GM08714 (cell line): ENCODE measurements around the gene MACO1.

Experiments
- H3K4me3 ChIP-seq: fragments of 200-500 bp; sonication (Bioruptor generic); 2 replicates; pipeline ENCODE4 v1.5.1; 2014; ENCODE audit warnings: mild to moderate bottlenecking, low read length, inconsistent platforms
- ZNF274 ChIP-seq: IDR thresholded peaks from 2 replicates; pipeline ENCODE4 v1.6.1; 2012; ENCODE audit warnings: mild to moderate bottlenecking, low read depth, low read length

The MACO1 gene

DNA sequence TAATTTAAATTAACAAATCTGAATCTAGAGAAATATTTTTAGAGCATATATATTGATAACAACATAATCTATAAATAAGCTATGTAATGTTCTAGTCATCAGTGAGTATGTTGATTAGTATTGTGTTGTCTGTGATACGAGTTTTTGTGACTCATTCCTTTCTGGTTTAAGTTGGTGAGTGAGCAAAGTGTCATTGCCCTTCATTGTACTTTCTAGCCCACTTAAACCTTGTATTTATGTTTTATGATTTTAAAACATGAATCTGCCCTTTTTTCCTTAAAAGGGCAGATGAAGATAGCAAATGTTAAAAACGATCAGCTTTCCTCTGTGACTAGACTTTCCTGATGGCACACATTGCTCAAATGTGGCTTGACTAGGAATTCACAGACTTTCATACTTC lies 38.5 kb downstream of the MACO1 start:
- H3K4me3 ChIP-seq: no peak overlapping the region
- TF ChIP-seq ZNF274: no peak

DNA sequence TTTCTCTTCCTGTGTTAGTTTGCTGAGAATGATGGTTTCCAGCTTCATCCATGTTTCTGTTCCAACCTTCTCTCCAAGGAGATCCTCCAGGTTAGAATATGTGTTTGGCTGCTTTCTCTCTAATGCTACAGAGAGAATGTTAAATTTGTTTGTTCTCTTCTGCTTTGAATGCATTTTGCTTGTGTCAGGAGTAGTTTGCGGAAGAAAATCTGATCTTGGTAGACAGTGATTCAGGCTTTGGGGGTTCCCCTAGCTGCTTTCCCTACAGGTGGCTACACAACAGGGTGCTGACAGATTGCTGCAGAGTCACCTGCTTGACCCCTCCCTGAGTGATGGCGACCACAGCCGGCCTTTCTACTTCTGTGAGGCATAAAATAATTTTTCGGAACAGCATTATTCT lies 41.8 kb downstream of the MACO1 start:
- TF ChIP-seq ZNF274: no peak
- H3K4me3 ChIP-seq: no peak overlapping the region

DNA sequence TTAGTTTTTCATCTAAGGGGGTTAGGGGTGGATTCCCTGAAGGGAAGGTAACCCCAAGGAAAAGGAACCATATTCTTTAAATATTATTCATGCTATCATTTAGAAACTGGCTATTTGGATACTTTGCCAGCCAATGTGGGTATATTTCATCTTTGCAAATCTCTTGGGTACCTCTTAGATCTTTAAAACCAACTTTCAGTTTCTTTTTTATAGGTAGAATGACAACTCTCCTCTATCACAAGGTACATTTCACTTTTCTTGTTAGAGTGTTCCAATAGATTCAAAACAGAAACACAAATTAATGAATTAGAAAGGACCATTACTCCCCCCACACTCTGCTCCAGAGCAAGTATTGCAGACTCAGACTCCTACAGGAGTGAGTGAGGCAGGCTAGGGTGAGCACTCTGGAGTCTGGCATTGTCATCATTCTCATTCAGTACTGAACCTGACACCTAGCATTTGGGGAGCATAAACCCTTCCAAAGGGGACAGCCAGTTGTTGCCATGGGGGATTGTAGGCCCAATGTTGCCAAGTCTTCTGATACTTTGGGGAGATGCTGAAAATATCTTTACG lies 43.0 kb downstream of the MACO1 start:
- no peak for TF ChIP-seq ZNF274
- H3K4me3 ChIP-seq: no peak overlapping the region; the same call in 1 of the 2 replicates

DNA sequence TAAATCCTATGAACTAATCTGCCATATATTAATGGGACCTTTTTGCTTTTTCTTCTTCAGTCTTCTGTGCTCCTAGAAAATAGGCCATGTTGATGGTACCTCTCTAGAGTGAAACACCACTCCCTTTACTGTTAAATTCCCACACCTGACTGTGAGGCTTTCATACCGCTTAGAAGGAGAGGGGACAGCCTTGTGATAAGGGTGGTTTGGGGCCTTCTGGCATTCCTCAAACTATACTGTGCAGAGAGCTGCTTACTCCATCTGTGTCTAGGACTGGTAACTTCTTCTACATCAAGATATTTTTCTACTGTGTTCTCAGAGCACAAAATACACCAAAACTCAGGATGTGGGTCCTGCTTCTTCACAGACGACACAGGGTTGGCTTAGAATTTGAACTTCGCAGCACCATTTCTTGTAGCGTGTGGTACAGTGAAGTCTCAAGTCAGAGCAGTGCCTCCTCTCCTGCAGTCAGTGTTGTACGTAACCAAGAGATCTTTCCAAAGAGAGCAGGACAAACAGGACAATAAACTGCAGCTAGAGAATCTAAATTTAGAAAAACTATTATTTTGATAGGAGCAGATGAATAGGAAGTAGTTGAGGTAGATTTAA lies 43.8 kb downstream of the MACO1 start:
- TF ChIP-seq ZNF274: no peak
- no peak overlapping the region for H3K4me3 ChIP-seq

DNA sequence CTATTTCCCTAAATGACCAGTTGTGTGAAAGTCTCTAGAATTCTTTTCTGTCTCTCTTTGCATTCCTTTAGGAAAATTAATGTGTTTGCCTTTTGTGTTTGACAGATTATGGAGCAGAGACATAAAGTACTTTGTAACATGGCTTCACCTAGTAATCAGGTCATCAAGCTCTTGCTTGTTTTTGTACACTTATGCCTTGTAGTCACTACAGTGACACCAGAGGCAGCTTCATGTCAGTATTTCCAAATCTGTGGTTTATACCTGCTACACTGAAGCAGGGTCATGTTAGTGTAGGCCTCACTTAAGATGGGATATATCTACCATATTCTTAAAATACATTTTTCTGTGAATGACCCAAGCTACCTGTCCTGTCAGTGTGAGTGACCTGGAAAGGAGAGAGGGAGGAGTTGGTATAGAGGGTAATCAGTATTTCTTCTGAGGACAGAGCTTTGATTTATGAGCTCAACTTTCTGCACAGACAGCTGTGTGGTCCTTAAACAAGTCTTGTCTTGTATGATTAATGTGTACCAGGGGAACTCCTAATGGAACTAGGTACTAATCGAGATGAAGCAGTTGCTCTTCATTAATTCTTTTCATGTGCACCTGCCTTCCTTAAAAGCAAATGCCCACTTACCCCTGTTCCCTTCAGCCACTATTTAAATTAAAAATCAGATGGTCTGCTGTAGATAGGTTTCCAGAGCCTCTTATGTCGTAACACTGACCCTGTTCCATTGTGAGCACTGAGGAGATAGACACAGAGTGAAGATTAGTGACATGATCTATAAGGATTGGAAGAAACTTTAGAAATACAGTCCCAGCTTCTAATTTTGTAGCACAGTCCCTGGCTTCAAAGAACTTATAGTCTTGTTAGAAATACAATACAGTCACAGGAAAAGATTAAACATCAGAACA lies 45.7 kb downstream of the MACO1 start:
- no peak for TF ChIP-seq ZNF274
- H3K4me3 ChIP-seq: no peak overlapping the region

DNA sequence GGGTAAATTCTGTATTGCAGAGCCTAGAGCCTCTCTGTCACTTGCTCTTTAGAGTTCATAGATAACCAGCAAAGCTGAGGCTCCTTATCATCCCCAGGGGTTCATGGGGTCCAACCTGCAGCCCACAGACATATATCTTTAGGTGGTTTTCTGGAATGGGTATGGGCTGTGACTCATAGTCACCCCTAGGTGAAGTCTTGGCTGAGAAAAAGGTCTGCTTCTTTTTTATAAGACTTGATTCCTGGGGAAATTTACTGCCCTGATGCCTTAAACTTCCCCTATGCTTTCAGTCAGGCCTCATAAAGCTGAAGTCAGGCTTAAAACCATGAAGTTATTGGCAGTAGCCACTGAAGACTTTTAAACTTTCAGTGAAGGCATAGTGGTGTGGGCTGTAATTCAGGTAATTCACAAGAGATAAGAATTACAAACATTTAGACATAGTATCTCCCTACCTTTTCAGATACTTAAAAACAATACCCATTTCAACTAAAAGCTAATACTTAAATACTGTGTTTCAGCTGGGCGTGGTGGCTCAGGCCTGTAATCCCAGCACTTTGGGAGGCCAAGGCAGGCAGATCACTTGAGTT lies 46.8 kb downstream of the MACO1 start:
- no peak for TF ChIP-seq ZNF274
- H3K4me3 ChIP-seq: no peak overlapping the region

DNA sequence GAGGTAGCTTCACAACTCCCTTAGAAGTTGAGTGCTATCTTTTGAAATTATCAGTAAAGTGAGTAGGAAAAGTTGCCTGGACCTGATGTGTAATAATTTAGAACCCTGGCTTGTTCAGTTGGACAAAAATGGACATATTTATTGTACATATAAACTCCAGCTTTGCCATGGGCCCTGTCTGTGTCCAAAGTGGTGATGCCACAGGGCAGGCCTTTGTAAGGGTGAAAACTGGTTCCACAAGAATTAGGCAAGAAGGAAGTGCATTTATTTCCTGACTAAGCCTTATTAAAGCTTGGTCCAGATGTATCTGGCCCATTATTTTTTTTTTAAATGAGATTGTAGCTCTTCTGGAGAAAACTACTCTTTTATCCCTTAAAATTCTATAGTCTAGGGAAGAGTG lies 47.9 kb downstream of the MACO1 start:
- no peak overlapping the region for H3K4me3 ChIP-seq
- no peak for TF ChIP-seq ZNF274

DNA sequence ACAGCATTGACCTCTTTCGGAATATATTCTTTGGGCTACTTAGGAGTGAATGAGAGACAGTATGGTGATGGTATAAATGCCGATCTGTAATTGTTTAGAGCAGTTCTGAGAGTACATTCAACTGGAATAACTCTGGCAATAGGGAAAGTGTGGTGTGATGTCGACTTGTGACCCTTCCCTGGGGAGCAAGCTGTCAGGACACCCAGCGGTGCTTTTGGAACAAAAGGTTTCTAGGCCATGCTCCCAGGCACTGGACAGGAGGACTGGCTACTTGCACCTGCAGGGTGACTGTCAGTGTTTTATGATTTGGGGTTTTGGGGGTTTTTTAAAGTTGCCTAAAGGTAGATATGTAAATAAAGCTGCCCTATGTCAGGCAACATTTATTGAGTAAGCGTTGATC lies 50.9 kb downstream of the MACO1 start:
- TF ChIP-seq ZNF274: no peak

DNA sequence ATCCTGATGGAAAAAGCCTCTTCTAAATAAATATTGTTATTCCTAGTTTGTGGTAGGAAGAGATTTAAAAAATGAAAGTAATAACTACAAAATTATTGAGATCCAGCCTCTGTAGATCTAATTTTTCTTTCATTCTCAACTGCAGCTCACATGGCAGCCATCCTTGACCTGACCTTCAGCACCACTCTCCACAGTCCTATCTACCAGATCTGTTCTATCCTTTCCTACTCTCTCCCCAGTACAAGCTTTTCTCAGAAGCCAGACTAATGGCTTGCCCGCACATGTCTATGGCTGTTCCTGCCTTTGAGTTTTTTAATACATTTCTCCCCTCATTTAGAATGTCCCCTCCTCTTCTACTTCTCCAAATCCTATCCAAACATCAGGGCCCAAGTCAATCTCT lies 51.5 kb downstream of the MACO1 start:
- TF ChIP-seq ZNF274: no peak
- H3K4me3 ChIP-seq: no peak overlapping the region

More for the DNA sequence above, 50.9 kb downstream of the MACO1 start:
- H3K4me3 ChIP-seq: no peak overlapping the region

DNA sequence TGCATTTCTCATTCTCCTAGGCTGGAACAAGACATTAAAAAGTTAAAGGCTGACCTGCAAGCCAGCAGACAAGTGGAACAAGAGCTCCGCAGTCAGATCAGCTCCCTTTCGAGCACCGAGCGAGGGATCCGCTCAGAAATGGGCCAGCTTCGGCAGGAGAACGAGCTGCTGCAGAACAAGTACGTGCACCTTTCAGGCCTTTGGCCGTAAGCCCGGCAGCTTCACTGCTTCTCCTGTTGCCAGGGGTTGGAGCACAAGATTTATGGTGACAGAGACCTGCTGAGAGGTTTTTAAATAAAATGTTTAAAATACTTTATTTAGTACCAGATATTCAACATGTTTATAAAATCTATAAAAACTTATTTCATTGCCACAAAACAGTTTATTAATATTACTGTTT lies 53.4 kb downstream of the MACO1 start:
- H3K4me3 ChIP-seq: no peak overlapping the region
- TF ChIP-seq ZNF274: no peak

DNA sequence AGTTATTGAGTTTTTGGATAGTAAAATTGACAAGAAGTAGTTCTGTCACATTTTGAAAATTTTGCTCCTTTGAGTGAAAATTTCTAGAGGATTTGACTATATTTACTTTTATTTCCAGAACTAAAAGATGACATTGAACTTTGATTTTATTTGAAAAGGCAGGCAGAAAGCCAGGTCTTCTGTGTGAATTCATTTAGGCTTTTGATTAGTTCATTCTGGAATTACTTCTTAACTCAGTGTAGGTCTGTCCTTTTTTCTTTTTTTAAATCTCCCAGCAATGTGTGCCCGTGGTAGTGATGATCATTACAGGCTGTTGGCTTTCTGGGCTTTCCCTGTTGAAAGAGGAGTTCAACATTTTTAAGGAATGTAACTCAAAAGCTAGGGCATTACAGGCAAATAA lies 53.8 kb downstream of the MACO1 start:
- no peak for TF ChIP-seq ZNF274

DNA sequence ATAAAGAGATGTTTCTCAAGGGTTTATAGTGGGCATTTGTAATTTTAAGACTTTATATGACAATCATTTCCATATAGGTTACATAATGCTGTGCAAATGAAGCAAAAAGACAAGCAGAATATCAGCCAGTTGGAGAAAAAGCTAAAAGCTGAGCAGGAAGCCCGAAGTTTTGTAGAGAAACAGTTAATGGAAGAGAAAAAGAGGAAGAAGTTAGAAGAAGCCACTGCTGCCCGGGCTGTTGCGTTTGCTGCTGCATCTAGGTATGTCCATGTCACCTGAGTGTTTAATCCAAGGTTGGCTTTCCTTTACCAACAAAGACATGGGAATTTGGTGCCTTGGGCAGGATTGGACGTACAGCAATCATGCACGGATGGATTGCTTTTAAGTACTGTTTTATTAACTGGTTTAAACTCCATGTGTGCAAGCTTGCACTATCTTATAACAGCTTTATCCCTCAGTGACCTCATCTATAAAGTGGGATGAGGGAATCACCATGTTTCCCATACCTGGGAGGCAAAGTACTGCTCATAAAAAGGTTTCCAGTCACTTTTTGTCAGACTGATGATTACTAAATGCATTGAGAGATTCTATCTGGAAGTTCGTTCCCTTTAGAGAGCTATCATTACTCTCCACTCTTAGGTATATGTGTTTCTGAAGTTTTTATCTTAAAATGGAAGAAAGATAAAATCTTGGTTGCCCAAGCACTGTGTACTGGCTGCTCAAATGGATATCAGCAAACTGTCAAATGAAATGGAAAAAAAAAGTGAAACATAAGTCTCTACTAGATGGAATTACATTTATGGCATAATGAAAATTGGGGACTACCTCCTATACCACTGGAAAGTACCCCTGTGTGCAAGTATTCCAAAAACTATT lies 55.1 kb downstream of the MACO1 start:
- no peak overlapping the region for H3K4me3 ChIP-seq
- TF ChIP-seq ZNF274: no peak

More for the DNA sequence above, 53.8 kb downstream of the MACO1 start:
- H3K4me3 ChIP-seq: no peak overlapping the region

DNA sequence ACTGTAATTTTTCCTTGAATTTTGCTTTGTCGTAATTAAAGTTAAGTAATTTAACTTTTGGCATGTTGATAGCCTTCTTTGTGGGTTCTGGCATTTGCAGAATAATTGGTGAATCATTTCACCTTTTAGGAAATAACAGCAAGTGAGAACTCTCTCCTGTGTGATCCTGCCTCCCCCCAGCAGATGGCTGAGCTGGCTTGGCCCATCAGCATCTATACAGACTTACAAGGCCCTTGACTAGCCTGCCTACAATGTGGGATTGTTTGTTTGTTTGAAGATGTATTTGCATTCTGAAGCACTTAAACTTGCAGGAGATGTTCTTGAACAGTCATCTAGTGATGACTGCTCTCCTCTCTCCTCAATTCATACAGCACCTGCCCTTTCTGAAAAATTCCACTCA lies 55.9 kb downstream of the MACO1 start:
- no peak overlapping the region for H3K4me3 ChIP-seq
- TF ChIP-seq ZNF274: no peak

DNA sequence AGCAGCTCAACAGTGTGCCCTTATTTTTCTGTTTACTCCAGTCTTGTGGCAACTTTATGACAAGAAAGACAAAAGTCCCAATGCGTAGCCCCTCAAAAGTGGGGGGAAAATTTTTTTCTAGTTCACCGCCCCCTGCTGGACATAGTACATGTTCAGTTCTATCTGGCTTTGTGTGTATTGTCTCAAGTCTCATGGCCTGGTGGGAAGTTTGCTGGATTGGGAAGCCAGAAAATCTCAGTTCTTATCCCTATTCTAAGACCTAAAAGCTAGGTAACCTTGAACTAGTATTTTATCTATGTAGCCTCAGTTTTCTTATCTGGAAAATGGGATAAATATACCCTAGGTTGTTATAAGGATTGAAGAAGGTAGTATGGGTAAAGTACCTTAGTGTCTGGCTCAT lies 56.9 kb downstream of the MACO1 start:
- H3K4me3 ChIP-seq: no peak overlapping the region
- no peak for TF ChIP-seq ZNF274
